KMS-11 (cell line): ENCODE data around the gene AIRE.
"Not testable (repeated sequence)": the region's sequence is repeated elsewhere in the genome, so short reads cannot be mapped to it uniquely, and the experiment has no call there.

Experiments
- H2AFZ ChIP-seq: fragments of 200-600 bp; sonication (generic); 2 replicates; pipeline ENCODE4 v1.6.1; 2016; ENCODE audit warnings: antibody characterized with exemption, mixed run types, low read depth
- H3K27ac ChIP-seq: fragments of 200-600 bp; sonication (generic); 2 replicates; pipeline ENCODE4 v1.6.1; 2016; ENCODE audit warnings: mild to moderate bottlenecking, mixed run types
- H3K27me3 ChIP-seq: fragments of 200-600 bp; sonication (generic); 2 replicates; pipeline ENCODE4 v1.6.1; 2017; ENCODE audit warnings: mild to moderate bottlenecking, low read depth, mixed run types, moderate library complexity; ENCODE audit not compliant: insufficient read depth
- H3K36me3 ChIP-seq: fragments of 200-600 bp; sonication (generic); 2 replicates; pipeline ENCODE4 v1.6.1; 2017; ENCODE audit warnings: mild to moderate bottlenecking, mixed run types; ENCODE audit not compliant: insufficient read depth
- H3K4me1 ChIP-seq: fragments of 200-600 bp; sonication (generic); 2 replicates; pipeline ENCODE4 v1.6.1; 2016; ENCODE audit warnings: mild to moderate bottlenecking, low read depth, mixed run types; ENCODE audit not compliant: poor library complexity, severe bottlenecking
- H3K4me2 ChIP-seq: fragments of 200-600 bp; sonication (generic); 2 replicates; pipeline ENCODE4 v1.7.0; 2016; ENCODE audit warnings: mild to moderate bottlenecking, mixed run types
- H3K4me3 ChIP-seq: fragments of 200-600 bp; sonication (generic); IDR thresholded peaks from 2 replicates; pipeline ENCODE4 v1.6.1; 2017; ENCODE audit warnings: low read depth, low read length, mixed read lengths; ENCODE audit not compliant: insufficient read depth
- H3K79me2 ChIP-seq: fragments of 200-600 bp; sonication (generic); 2 replicates; pipeline ENCODE4 v1.6.1; 2016; ENCODE audit warnings: low read depth, mixed run types; ENCODE audit not compliant: insufficient read depth
- H3K9ac ChIP-seq: fragments of 200-600 bp; sonication (generic); 2 replicates; pipeline ENCODE4 v1.6.1; 2016; ENCODE audit warnings: mild to moderate bottlenecking, mixed run types
- H4K20me1 ChIP-seq: fragments of 200-600 bp; sonication (generic); 2 replicates; pipeline ENCODE4 v1.6.1; 2016; ENCODE audit warnings: mild to moderate bottlenecking, mixed run types; ENCODE audit not compliant: insufficient read depth
- CTCF ChIP-seq: fragments of 200-600 bp; sonication (generic); conservative IDR thresholded peaks from 2 replicates; pipeline ENCODE4 v1.6.1; 2017; ENCODE audit warnings: low read depth, mild to moderate bottlenecking, antibody characterized with exemption, low read length, moderate library complexity, mixed read lengths

The AIRE gene

GRCh38 chr21:44335266-44336059 is 49.8 kb downstream of the AIRE start:
- H3K4me2 ChIP-seq: no peak overlapping the region

GRCh38 chr21:44337449-44337848 is 51.8 kb downstream of the AIRE start:
- Histone ChIP-seq H3K27me3 (no peaks in the 10 kb centered on the region; the same call in 1 of the 2 replicates), H3K4me3 (no peak overlapping the region), H2AFZ (no peak overlapping the region), H4K20me1 (no peaks in the 10 kb centered on the region), H3K36me3 (no peaks in the 10 kb centered on the region), H3K9ac (no peak overlapping the region), H3K4me2 (no peak overlapping the region), H3K27ac (no peak overlapping the region), H3K4me1 (peaks cover 17% of the 10 kb centered on the region), H3K79me2 (no peaks in the 10 kb centered on the region)
- TF ChIP-seq CTCF: no peak

More at GRCh38 chr21:44335266-44336059, 49.8 kb downstream of the AIRE start:
- H2AFZ ChIP-seq: no peak overlapping the region
- no peak overlapping the region for H3K27ac ChIP-seq
- H3K27me3 ChIP-seq: no peaks in the 10 kb centered on the region
- peaks cover 15% of the 10 kb centered on the region for H3K4me1 ChIP-seq
- H4K20me1 ChIP-seq: no peaks in the 10 kb centered on the region
- no peak overlapping the region for H3K4me3 ChIP-seq
- no peak for TF ChIP-seq CTCF
- no peaks in the 10 kb centered on the region for H3K79me2 ChIP-seq
- no peaks in the 10 kb centered on the region for H3K36me3 ChIP-seq
- H3K9ac ChIP-seq: no peak overlapping the region

GRCh38 chr21:44337941-44338895 is 52.5 kb downstream of the AIRE start:
- Histone ChIP-seq H3K4me3 (no peak overlapping the region), H3K79me2 (no peaks in the 10 kb centered on the region), H3K27me3 (peaks cover 8% of the 10 kb centered on the region; the same call in 1 of the 2 replicates), H4K20me1 (no peaks in the 10 kb centered on the region), H3K4me2 (peak overlapping the region; percentile 14; the same call in 1 of the 2 replicates), H3K36me3 (no peaks in the 10 kb centered on the region), H2AFZ (peak overlapping the region; percentile 12; the same call in 1 of the 2 replicates), H3K9ac (no peak overlapping the region), H3K4me1 (peaks cover 17% of the 10 kb centered on the region), H3K27ac (no peak overlapping the region)
- TF ChIP-seq CTCF: no peak

- Histone ChIP-seq H3K27me3 (peaks cover 18% of the 10 kb centered on the region; the same call in 1 of the 2 replicates), H3K9ac (peak within 1 kb of the TSS; percentile 88), H3K4me3 (peak within 1 kb of the TSS; percentile 37), H3K27ac (peak within 1 kb of the TSS; percentile 95), H2AFZ (peak within 1 kb of the TSS; percentile 43), H3K36me3 (no peaks in the 10 kb centered on the region), H3K4me1 (peaks cover 17% of the 10 kb centered on the region), H4K20me1 (no peaks in the 10 kb centered on the region), H3K4me2 (peak within 1 kb of the TSS; percentile 95), H3K79me2 (no peaks in the 10 kb centered on the region)
- TF ChIP-seq CTCF: no peak
Measured at GRCh38 chr21:44338971-44339910, 53.6 kb downstream of the AIRE start, which contains the start of gene CFAP410. CFAP410 (minus strand) TSS chr21:44339390; CDS start chr21:44339194, 196 bp downstream.

GRCh38 chr21:44341726-44342458 is 56.2 kb downstream of the AIRE start:
- not testable (repeated sequence) for H3K79me2 ChIP-seq, H3K36me3 ChIP-seq, H4K20me1 ChIP-seq, H2AFZ ChIP-seq, H3K9ac ChIP-seq, H3K4me3 ChIP-seq, H3K27ac ChIP-seq, H3K4me2 ChIP-seq
- peaks cover 17% of the 10 kb centered on the region for H3K4me1 ChIP-seq
- peaks cover 44% of the 10 kb centered on the region; the same call in 1 of the 2 replicates for H3K27me3 ChIP-seq
